Measurements from ENCODE around the gene SCN5A. TPM values are rescaled to one million over a fixed set of nuclear protein-coding genes. Genes with fewer than 3 reads are reported as not detected.

The SCN5A gene
- polyA plus RNA-seq, 1 of the 3 experiments (the other 2 are of a cell fraction): 0.18 TPM

DNA sequence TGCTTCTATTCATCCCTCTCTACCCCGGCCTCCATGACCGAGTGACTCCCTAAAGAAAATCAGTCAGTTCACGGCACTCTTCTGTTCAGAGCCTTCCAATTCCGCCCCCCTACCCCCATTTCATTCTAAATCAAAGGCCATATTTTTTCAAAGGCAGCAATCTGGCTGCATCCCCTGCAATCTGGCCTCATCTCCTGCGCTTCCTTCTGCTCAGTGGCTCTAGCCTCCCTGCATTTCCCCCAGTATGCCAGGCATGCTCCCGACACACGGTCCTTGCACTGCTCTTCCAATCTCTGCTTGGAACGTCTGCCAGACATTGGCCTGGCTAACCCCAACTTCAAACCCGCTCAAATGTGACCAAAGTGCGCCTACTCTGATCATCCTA is 85.6 kb downstream of the SCN5A start:
- Histone ChIP-seq H3K27ac (ENCODE audit: low read depth in 2 of 2, low read length in 1 of 2) (no peak overlapping the region), H3K4me1 (ENCODE audit: control insufficient read depth in 1 of 2, insufficient read depth in 2 of 2, low read depth in 1 of 2, low read length in 1 of 2) (no peaks in the 10 kb centered on the region; a peak in 1 of 4 replicates), H4K20me1 (ENCODE audit: insufficient read depth) (no peaks in the 10 kb centered on the region), H3K9me3 (no peaks in the 10 kb centered on the region), H3K27me3 (ENCODE audit: insufficient read depth) (no peaks in the 10 kb centered on the region), H3K4me2 (no peak overlapping the region), H3K36me3 (replicated peaks in 1 of 2; ENCODE audit: control insufficient read depth in 1 of 2, insufficient read depth in 2 of 2, low read length in 1 of 2) (no peaks in the 10 kb centered on the region), H2AFZ (ENCODE audit: low read depth) (no peak overlapping the region), H3K79me2 (ENCODE audit: insufficient read depth) (no peaks in the 10 kb centered on the region), H3K9ac (no peak overlapping the region), H3K9me2 (no peaks in the 10 kb centered on the region), H3F3A (replicated peaks; ENCODE audit: insufficient read depth) (no peaks in the 10 kb centered on the region), H3K4me3 (ENCODE audit: low read depth in 2 of 2, low read length in 1 of 2) (no peak overlapping the region)
- DNase-seq: no peak
- CTCF ChIA-PET: interaction anchor here (1.0 to 2.1 kb wide), 2 partner anchors 42 to 92 kb away, joined by 3 to 6 read pairs; no protein-coding TSS in a partner anchor
- 50% methylated on average over 10 of the region's 10 CpGs for WGBS (ENCODE audit: low lambda C conversion rate)
- POLR2A ChIA-PET: no interaction called here
- TF ChIP-seq NRF1 (IDR thresholded peaks at IDR 0.05; ENCODE audit: low read depth, low read length): no peak
- TF ChIP-seq EP300 (IDR thresholded peaks at IDR 0.05; ENCODE audit: borderline replicate concordance in 1 of 2, low read depth in 1 of 2, low read length in 1 of 2): no peak
- no peak for TF ChIP-seq PBX3 (IDR thresholded peaks at IDR 0.05)
- TF ChIP-seq, protein P1, sequence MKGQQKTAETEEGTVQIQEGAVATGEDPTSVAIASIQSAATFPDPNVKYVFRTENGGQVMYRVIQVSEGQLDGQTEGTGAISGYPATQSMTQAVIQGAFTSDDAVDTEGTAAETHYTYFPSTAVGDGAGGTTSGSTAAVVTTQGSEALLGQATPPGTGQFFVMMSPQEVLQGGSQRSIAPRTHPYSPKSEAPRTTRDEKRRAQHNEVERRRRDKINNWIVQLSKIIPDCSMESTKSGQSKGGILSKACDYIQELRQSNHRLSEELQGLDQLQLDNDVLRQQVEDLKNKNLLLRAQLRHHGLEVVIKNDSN (IDR thresholded peaks at IDR 0.05; ENCODE audit: borderline replicate concordance, low read depth): no peak
- no peak for TF ChIP-seq YY1 (IDR thresholded peaks at IDR 0.05; ENCODE audit: low read depth)
- TF ChIP-seq FOSL2 (IDR thresholded peaks at IDR 0.05; ENCODE audit: borderline replicate concordance, low read depth): no peak
- no peak for TF ChIP-seq REST (IDR thresholded peaks at IDR 0.05; ENCODE audit: low read depth, low read length)
- no peak for TF ChIP-seq TCF12 (IDR thresholded peaks at IDR 0.05)
- no peak for TF ChIP-seq RXRA (IDR thresholded peaks at IDR 0.05; ENCODE audit: borderline replicate concordance, low read depth)
- TF ChIP-seq TAF1 (IDR thresholded peaks at IDR 0.05; ENCODE audit: borderline replicate concordance, low read depth, low read length): no peak
- TF ChIP-seq IRF3 (IDR thresholded peaks at IDR 0.05; ENCODE audit: low read depth, low read length): no peak
- TF ChIP-seq GATA2 (CRISPR knock-in tag; IDR thresholded peaks at IDR 0.05): no peak

Measured in SK-N-SH (cell line).